Neural progenitor cell (in vitro differentiated cells): ENCODE data around the gene TSPAN11.

ENCODE experiments used
- CTCF ChIP-seq: fragments of 200-600 bp; sonication (generic); IDR thresholded peaks from 2 replicates; pipeline ENCODE4 v1.5.1; 2017; ENCODE audit warnings: antibody characterized with exemption, mild to moderate bottlenecking
- EZH2 ChIP-seq: fragments of 200-600 bp; sonication (generic); IDR thresholded peaks from 2 replicates; pipeline ENCODE4 v1.6.1; 2017; ENCODE audit warnings: antibody characterized with exemption, mild to moderate bottlenecking, moderate library complexity

GRCh38 chr12:30945443-30946164, 19.1 kb downstream of the TSPAN11 start:
- TF ChIP-seq CTCF = no peak
- TF ChIP-seq EZH2 = no peak
